K562 (cell line): Measurements from ENCODE around the gene KLK8. TPM values are rescaled to one million over a fixed set of nuclear protein-coding genes. Genes with fewer than 3 reads are reported as not detected.

Experiments
- ATAC-seq: fragments of 200-7000 bp; cut with Tn5 transposase; 3 replicates; pipeline ENCODE4 v1.9.1; 2020; ENCODE audit warnings: moderate library complexity
- BruUV-seq: library from RNA; stranded (reverse); fragments of 400-500 nt; replicated peaks from 2 replicates; lab custom pipeline; 2021; lab: Mats Ljungman, UMichigan
- CTCF ChIA-PET: fragments of 300-600 bp; formaldehyde crosslinking; extraction: SDS; loops from one replicate; lab custom pipeline; 2021; ENCODE audit warnings: low intra/inter-chr PET ratio; lab: Yijun Ruan, JAX
- POLR2A ChIA-PET: fragments of 300-600, 350-650 bp; sonication (Branson Sonifier 250); formaldehyde crosslinking; extraction: SDS; loops from one replicate; lab custom pipeline; 2021; ENCODE audit warnings: antibody characterized with exemption, inconsistent platforms; lab: Yijun Ruan, JAX
- DNase-seq, 4 experiments: peaks; one replicate each; pipeline versions ENCODE4 v3.0.0 to v3.0.0-alpha.2; 2011 to 2018; ENCODE audit warnings: low spot score in 3 of 4, mixed read lengths in 3 of 4; ENCODE audit errors: extremely low read depth in 1 of 4
- FAIRE-seq: peaks from 2 replicates; lab custom pipeline; 2011; peaks lifted over from hg19 to GRCh38; lab: Jason Lieb, UNC
- H2AFZ ChIP-seq: 2 replicates; pipeline ENCODE4 v1.6.0; 2011; ENCODE audit warnings: low read depth, low read length, control low read depth, inconsistent platforms
- H3K27ac ChIP-seq: fragments of 200-600 bp; 3 replicates; pipeline ENCODE4 v1.8.0; 2011; ENCODE audit warnings: low read depth, mild to moderate bottlenecking, control low read depth, inconsistent platforms, low read length, moderate library complexity, mixed read lengths; ENCODE audit errors: extremely low read depth
- H3K27me3 ChIP-seq, 2 experiments: fragments of 300-600 bp in 1 of 2; 2 replicates in 1 of 2; 3 replicates in 1 of 2; pipeline versions ENCODE4 v1.6.0 to v1.8.0; 2011; ENCODE audit warnings: inconsistent platforms in 2 of 2, low read length in 2 of 2, mild to moderate bottlenecking in 1 of 2, mixed read lengths in 1 of 2, moderate library complexity in 1 of 2; ENCODE audit not compliant: control insufficient read depth in 2 of 2, insufficient read depth in 2 of 2
- H3K36me3 ChIP-seq: fragments of 300-600 bp; 3 replicates; pipeline ENCODE4 v1.8.0; 2011; ENCODE audit warnings: mild to moderate bottlenecking, low read length, inconsistent platforms; ENCODE audit not compliant: control insufficient read depth, insufficient read depth
- H3K4me1 ChIP-seq, 2 experiments: fragments of 200-600 bp in 1 of 2; replicated peaks in 1 of 2; 2 replicates in 1 of 2; 3 replicates in 1 of 2; pipeline versions ENCODE4 v1.5.1 to v1.8.0; 2011; ENCODE audit warnings: inconsistent platforms in 2 of 2, low read length in 2 of 2, mild to moderate bottlenecking in 1 of 2, mixed read lengths in 1 of 2, moderate library complexity in 1 of 2; ENCODE audit not compliant: control insufficient read depth in 2 of 2, insufficient read depth in 2 of 2
- H3K4me2 ChIP-seq: 2 replicates; pipeline ENCODE4 v1.6.1; 2011; ENCODE audit warnings: low read length, control low read depth, inconsistent platforms, mixed read lengths; ENCODE audit not compliant: insufficient read depth
- H3K4me3 ChIP-seq: fragments of 200-600 bp; sonication (generic), shearing (Covaris generic); 2 replicates; pipeline ENCODE4 v1.5.1; 2016; ENCODE audit warnings: control low read depth, inconsistent platforms
- H3K79me2 ChIP-seq: fragments of 200-600 bp; 3 replicates; pipeline ENCODE4 v1.8.0; 2011; ENCODE audit warnings: low read length, inconsistent platforms; ENCODE audit not compliant: control insufficient read depth, insufficient read depth
- H3K9ac ChIP-seq, 2 experiments: 2 replicates each; pipeline versions ENCODE4 v1.6.0 to v1.6.1; 2011; ENCODE audit warnings: low read depth in 2 of 2, low read length in 2 of 2, control low read depth in 1 of 2, inconsistent platforms in 1 of 2, mild to moderate bottlenecking in 1 of 2, mixed read lengths in 1 of 2; ENCODE audit not compliant: insufficient read depth in 1 of 2
- H3K9me1 ChIP-seq: one replicate; pipeline ENCODE4 v1.6.0; 2011; ENCODE audit warnings: inconsistent platforms, mild to moderate bottlenecking, low read length, moderate library complexity; ENCODE audit not compliant: control insufficient read depth, insufficient read depth
- H3K9me3 ChIP-seq: replicated peaks from 2 replicates; pipeline ENCODE4 v1.5.1; 2011; ENCODE audit warnings: low read depth, low read length, inconsistent platforms; ENCODE audit not compliant: control insufficient read depth, insufficient read depth
- H4K20me1 ChIP-seq: replicated peaks from 2 replicates; pipeline ENCODE4 v1.6.1; 2011; ENCODE audit warnings: low read length, inconsistent platforms, mixed read lengths; ENCODE audit not compliant: control insufficient read depth, insufficient read depth
- CBFA2T3 ChIP-seq: fragments of 450-650 bp; IDR thresholded peaks from 2 replicates; pipeline ENCODE4 v1.6.1; 2017
- CHAMP1 ChIP-seq: fragments of 450-650 bp; IDR thresholded peaks from 2 replicates; pipeline ENCODE4 v1.6.1; 2016; ENCODE audit warnings: mild to moderate bottlenecking
- ETV5 ChIP-seq: sonication (generic); formaldehyde crosslinking; IDR thresholded peaks from 2 replicates; pipeline ENCODE4 v1.4.0; 2020; ENCODE audit warnings: low read depth, mild to moderate bottlenecking, missing genetic modification reagents
- HDAC3 ChIP-seq: fragments of 450-650 bp; IDR thresholded peaks from 2 replicates; pipeline ENCODE4 v1.6.1; 2018; ENCODE audit warnings: borderline replicate concordance, mild to moderate bottlenecking, moderate library complexity; ENCODE audit not compliant: partially characterized antibody
- MGA ChIP-seq: fragments of 450-650 bp; IDR thresholded peaks from 2 replicates; pipeline ENCODE4 v1.6.1; 2016; ENCODE audit warnings: mild to moderate bottlenecking, moderate library complexity
- MTA2 ChIP-seq: fragments of 450-650 bp; IDR thresholded peaks from 2 replicates; pipeline ENCODE4 v1.6.1; 2016; ENCODE audit warnings: low read depth
- PHB ChIP-seq: fragments of 250-450 bp; sonication (Bioruptor Pico); IDR thresholded peaks from 2 replicates; pipeline ENCODE4 v1.5.0; 2021
- TOE1 ChIP-seq, 2 experiments: fragments of 450-650 bp in 1 of 2; sonication (generic) in 1 of 2; formaldehyde crosslinking in 1 of 2; IDR thresholded peaks; 2 replicates each; pipeline versions ENCODE4 v1.7.1 to v1.8.0; 2016 to 2022; ENCODE audit warnings: borderline replicate concordance in 2 of 2, mild to moderate bottlenecking in 2 of 2, antibody characterized with exemption in 1 of 2, inconsistent platforms in 1 of 2, low read depth in 1 of 2, missing genetic modification reagents in 1 of 2, moderate library complexity in 1 of 2
- ZNF165 ChIP-seq: fragments of 250-450 bp; sonication (Bioruptor Pico); IDR thresholded peaks from 2 replicates; pipeline ENCODE4 v1.4.0; 2020; ENCODE audit warnings: borderline replicate concordance
- WGBS: fragments of 100-300 bp; shearing (Covaris generic); methylation state at CpG from one replicate; pipeline ENCODE4 v1.1.6; 2016; ENCODE audit warnings: low coverage, mixed read lengths; ENCODE audit not compliant: insufficient coverage; ENCODE audit errors: missing lambda C conversion rate; 5-methylcytosine and 5-hydroxymethylcytosine counted together
- in situ Hi-C: fragments of 300-500 bp; cut with MboI; formaldehyde crosslinking; loops from 4 replicates; pipeline ENCODE4 v1.15.0; 2018; ENCODE audit warnings: inconsistent platforms, mixed read lengths
- intact Hi-C: fragments of 100-400 bp; cut with micrococcal nuclease; formaldehyde crosslinking; loops from 2 replicates; pipeline ENCODE4 v1.14.2; 2022
- polyA plus RNA-seq, 8 experiments: library from polyadenylated mRNA; depleted of rRNA in 4 of 8; stranded (reverse) in 5 of 8; unstranded in 3 of 8; fragments of >200 nt; fragmentation: Nextera tagmentation in 2 of 8; fragmentation: Illumina TruSeq in 1 of 8; extraction: Ambion mirVana in 2 of 8; extraction: Trizol in 1 of 8; gene quantifications; 2 replicates each; pipeline versions ENCODE4 v1.2.1 to v1.2.3, GENCODE V29; 2011 to 2014; ENCODE audit warnings: inconsistent platforms in 1 of 8, missing spikeins in 1 of 8
- total RNA-seq, 7 experiments: library from RNA; depleted of rRNA in 6 of 7; stranded (reverse); fragments of >200 nt in 6 of 7; fragmentation: Illumina TruSeq in 2 of 7; extraction: Trizol in 2 of 7; gene quantifications; 2 replicates each; pipeline versions ENCODE4 v1.2.1 to v1.2.3, GENCODE V29; 2011 to 2021; ENCODE audit warnings: low replicate concordance in 1 of 7

Gene KLK8
- total and polyA plus RNA-seq, 9 of the 15 experiments (the other 6 are each of a cell fraction or from before 2014, with no cell fraction given), result 0.37 to 1.7 (median 0.76) TPM

GRCh38 chr19:50952910-50953309 lies 48.5 kb downstream of the KLK8 start, which contains the start of gene KLK5:
Gene KLK5 (minus strand): TSS chr19:50953038. CDS start chr19:50952657, 381 bp downstream.
- no peak within 1 kb of the TSS for H2AFZ ChIP-seq
- ChIA-PET POLR2A (interaction anchor here (0.6 kb wide), 1 partner anchor 690 kb away, joined by 3 read pairs; no protein-coding TSS in a partner anchor), CTCF (no interaction called here)
- H3K27me3 ChIP-seq, result peaks cover 13 to 45% of the 10 kb centered on the region in 2 experiments; a peak in 4 of 5 replicates
- in situ Hi-C loops (no loop called here), intact Hi-C loops (no loop called here)
- ATAC-seq (no peak), FAIRE-seq (no peak), DNase-seq (no peak)
- no peak within 1 kb of the TSS for H3K4me3 ChIP-seq
- no peaks in the 10 kb centered on the region for H4K20me1 ChIP-seq
- H3K9me1 ChIP-seq, result no peaks in the 10 kb centered on the region
- 0% methylated on average over 6 of the region's 7 CpGs for WGBS
- no peak within 1 kb of the TSS for H3K9ac ChIP-seq
- H3K36me3 ChIP-seq, result no peaks in the 10 kb centered on the region
- H3K4me2 ChIP-seq, result no peak within 1 kb of the TSS
- H3K27ac ChIP-seq, result no peak within 1 kb of the TSS
- no peaks in the 10 kb centered on the region for H3K9me3 ChIP-seq
- no TSS peak for BruUV-seq
- no peaks in the 10 kb centered on the region for H3K79me2 ChIP-seq
- peaks cover 0 to 8% of the 10 kb centered on the region in 2 experiments; a peak in 2 of 5 replicates for H3K4me1 ChIP-seq
- TF ChIP-seq CBFA2T3, result no peak
- no peak for TF ChIP-seq HDAC3
- no peak for TF ChIP-seq CHAMP1
- TF ChIP-seq ETV5 (CRISPR knock-in tag), result no peak
- TF ChIP-seq PHB (CRISPR knock-in tag), result no peak
- TF ChIP-seq MTA2, result no peak
- TF ChIP-seq ZNF165, result no peak
- TF ChIP-seq TOE1 (IDR thresholded peaks at IDR 0.05; ENCODE audit: borderline replicate concordance), result no peak
- no peak for TF ChIP-seq TOE1 (CRISPR knock-in tag; IDR thresholded peaks at IDR 0.05; ENCODE audit: borderline replicate concordance, low read depth)
- no peak for TF ChIP-seq MGA
